Measurements from ENCODE around the gene INSYN2B.

DNA sequence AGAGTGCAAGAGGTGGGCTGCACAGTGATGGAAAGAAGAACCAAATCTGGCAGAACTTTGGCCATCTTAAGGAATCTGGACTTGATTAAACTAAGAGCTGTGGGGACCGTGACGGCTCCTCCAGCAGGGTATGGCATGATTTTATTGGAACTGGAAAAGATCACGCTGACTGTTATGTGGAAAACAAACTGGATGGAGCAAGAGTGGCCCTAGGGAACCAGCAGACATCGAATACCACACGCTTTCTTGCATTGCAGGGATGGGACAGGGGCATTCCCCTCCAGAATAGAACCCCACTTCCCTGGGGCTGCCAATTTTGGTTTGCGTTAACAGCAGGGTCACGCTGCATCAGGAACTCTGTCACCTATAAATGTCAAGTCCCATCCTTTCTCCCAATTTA is 38.8 kb downstream of the INSYN2B start:
- TF ChIP-seq POLR2AphosphoS5 (IDR thresholded peaks at IDR 0.05; ENCODE audit: insufficient read depth in 1 of 2, low read depth in 1 of 2) = no peak
- no peak for TF ChIP-seq POLR2A (IDR thresholded peaks at IDR 0.05)
